HepG2 (cell line): Measurements from ENCODE around the gene DDAH1. TPM values are rescaled to one million over a fixed set of nuclear protein-coding genes. Genes with fewer than 3 reads are reported as not detected.

Source experiments
- CTCF ChIP-seq: sonication (generic); formaldehyde crosslinking; IDR thresholded peaks from 2 replicates; pipeline ENCODE4 v1.5.0; 2020; ENCODE audit warnings: mild to moderate bottlenecking, missing genetic modification reagents, moderate library complexity
- E2F5 ChIP-seq: sonication (generic); formaldehyde crosslinking; conservative IDR thresholded peaks from 2 replicates; pipeline ENCODE4 v1.4.0; 2020; ENCODE audit warnings: missing genetic modification reagents
- MAX ChIP-seq: IDR thresholded peaks from 2 replicates; pipeline ENCODE4 v1.6.1; 2012; ENCODE audit warnings: inconsistent platforms
- MEIS1 ChIP-seq: sonication (generic); formaldehyde crosslinking; IDR thresholded peaks from 2 replicates; pipeline ENCODE4 v1.9.0; 2021; ENCODE audit warnings: mild to moderate bottlenecking, missing genetic modification reagents, moderate library complexity, borderline replicate concordance
- MIXL1 ChIP-seq: IDR thresholded peaks from 2 replicates; pipeline ENCODE4 v1.6.1; 2016
- MXD3 ChIP-seq: IDR thresholded peaks from 2 replicates; pipeline ENCODE4 v1.6.1; 2016; ENCODE audit warnings: mild to moderate bottlenecking, missing biosample characterization, missing genetic modification reagents
- PLSCR1 ChIP-seq: sonication (generic); formaldehyde crosslinking; IDR thresholded peaks from 2 replicates; pipeline ENCODE4 v1.5.0; 2020; ENCODE audit warnings: missing genetic modification reagents, mild to moderate bottlenecking, borderline replicate concordance
- REPIN1 ChIP-seq: sonication (generic); formaldehyde crosslinking; IDR thresholded peaks from 2 replicates; pipeline ENCODE4 v1.8.0; 2022; ENCODE audit warnings: missing genetic modification reagents, low read depth, mild to moderate bottlenecking, borderline replicate concordance
- TBX3 ChIP-seq: fragments of 450-650 bp; IDR thresholded peaks from 2 replicates; pipeline ENCODE4 v1.6.1; 2017; ENCODE audit warnings: antibody characterized with exemption, mild to moderate bottlenecking, inconsistent platforms, borderline replicate concordance
- ZBTB33 ChIP-seq: sonication (generic); formaldehyde crosslinking; IDR thresholded peaks from 2 replicates; pipeline ENCODE4 v1.4.0; 2020; ENCODE audit warnings: missing genetic modification reagents
- ZNF431 ChIP-seq: sonication (generic); formaldehyde crosslinking; IDR thresholded peaks from 2 replicates; pipeline ENCODE4 v1.9.0; 2022; ENCODE audit warnings: missing genetic modification reagents, low read depth, mild to moderate bottlenecking, borderline replicate concordance
- polyA plus RNA-seq, 8 experiments: library from polyadenylated mRNA; depleted of rRNA in 3 of 8; stranded (reverse) in 7 of 8; unstranded in 1 of 8; fragments of >200 nt; fragmentation: Illumina TruSeq in 4 of 8; extraction: Trizol in 4 of 8; gene quantifications; 2 replicates each; pipeline versions ENCODE4 v1.2.1 to v1.2.3, GENCODE V29; 2011 to 2016; ENCODE audit warnings: low read depth in 4 of 8, missing spikeins in 1 of 8, mixed read lengths in 1 of 8; ENCODE audit not compliant: insufficient read depth in 1 of 8
- total RNA-seq, 5 experiments: library from RNA; depleted of rRNA; stranded (reverse); fragments of >200 nt; fragmentation: Illumina TruSeq; extraction: Trizol; gene quantifications; 2 replicates each; pipeline ENCODE4 v1.2.3, GENCODE V29; 2016; ENCODE audit warnings: low read depth in 1 of 5
- TF ChIP-seq, protein P1 (sequence below): sonication (generic); formaldehyde crosslinking; IDR thresholded peaks from 2 replicates; pipeline ENCODE4 v1.8.0; 2022; ENCODE audit warnings: mild to moderate bottlenecking, missing genetic modification reagents, moderate library complexity
- TF ChIP-seq, protein P2 (sequence below): sonication (generic); formaldehyde crosslinking; conservative IDR thresholded peaks from 2 replicates; pipeline ENCODE4 v1.4.0; 2020; ENCODE audit warnings: missing genetic modification reagents
- TF ChIP-seq, protein P3 (sequence below): sonication (generic); formaldehyde crosslinking; IDR thresholded peaks from 2 replicates; pipeline ENCODE4 v1.4.0; 2020; ENCODE audit warnings: missing genetic modification reagents
- TF ChIP-seq, protein P4 (sequence below): sonication (generic); formaldehyde crosslinking; IDR thresholded peaks from 2 replicates; pipeline ENCODE4 v1.9.0; 2022; ENCODE audit warnings: missing genetic modification reagents, mild to moderate bottlenecking, borderline replicate concordance

DDAH1 gene
- total and polyA plus RNA-seq, 2 of the 13 experiments (the other 11 are each of a cell fraction or from before 2014, with no cell fraction given): 39.7 to 64.4 TPM

DNA sequence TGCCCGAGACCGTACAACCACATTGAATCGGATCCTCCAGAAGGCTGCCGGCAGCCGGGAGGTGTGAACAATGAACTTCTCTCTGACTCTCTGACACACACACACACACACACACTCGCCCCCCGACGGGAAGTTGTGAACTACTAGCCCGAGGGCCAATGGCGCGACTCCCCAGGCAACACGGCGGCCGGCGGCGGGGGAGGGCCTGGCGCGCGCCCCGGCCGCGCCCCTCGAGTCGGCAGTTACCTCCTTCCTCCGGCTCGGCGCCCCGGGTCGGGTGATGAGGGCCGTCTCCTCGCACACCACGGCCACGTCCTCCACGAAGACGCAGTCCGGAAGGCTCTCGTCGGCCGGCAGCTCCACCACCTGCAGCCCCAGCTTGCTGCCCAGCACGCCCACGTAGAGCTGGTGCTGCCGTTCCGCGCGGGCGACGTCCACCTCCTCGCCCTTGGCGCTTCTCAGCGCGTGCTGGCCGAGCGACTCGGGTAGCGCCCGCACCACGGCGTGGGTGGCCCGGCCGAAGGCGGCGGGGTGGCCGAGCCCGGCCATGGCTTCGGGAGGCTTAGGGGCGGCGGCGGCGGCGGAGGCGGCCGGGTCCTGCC lies 361 bp downstream of the DDAH1 start (continued):
- TF ChIP-seq ZBTB33 (CRISPR knock-in tag) (no peak), REPIN1 (CRISPR knock-in tag) (0 out of 2 replicates have a peak, but pooled peaks have one; percentile 8), PLSCR1 (CRISPR knock-in tag) (no peak), MEIS1 (CRISPR knock-in tag) (no peak), CTCF (CRISPR knock-in tag) (no peak), MXD3 (CRISPR knock-in tag) (peak; percentile 13; the same call in 1 of the 2 replicates), MAX (peak; percentile 74; the same call in 1 of the 2 replicates), TBX3 (no peak), MIXL1 (CRISPR knock-in tag) (no peak), E2F5 (CRISPR knock-in tag) (0 out of 2 replicates have a peak, but pooled peaks have one; percentile 19), ZNF431 (CRISPR knock-in tag) (no peak)
- TF ChIP-seq, protein P1, sequence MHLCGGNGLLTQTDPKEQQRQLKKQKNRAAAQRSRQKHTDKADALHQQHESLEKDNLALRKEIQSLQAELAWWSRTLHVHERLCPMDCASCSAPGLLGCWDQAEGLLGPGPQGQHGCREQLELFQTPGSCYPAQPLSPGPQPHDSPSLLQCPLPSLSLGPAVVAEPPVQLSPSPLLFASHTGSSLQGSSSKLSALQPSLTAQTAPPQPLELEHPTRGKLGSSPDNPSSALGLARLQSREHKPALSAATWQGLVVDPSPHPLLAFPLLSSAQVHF: peak; percentile 80
- TF ChIP-seq, protein P2, sequence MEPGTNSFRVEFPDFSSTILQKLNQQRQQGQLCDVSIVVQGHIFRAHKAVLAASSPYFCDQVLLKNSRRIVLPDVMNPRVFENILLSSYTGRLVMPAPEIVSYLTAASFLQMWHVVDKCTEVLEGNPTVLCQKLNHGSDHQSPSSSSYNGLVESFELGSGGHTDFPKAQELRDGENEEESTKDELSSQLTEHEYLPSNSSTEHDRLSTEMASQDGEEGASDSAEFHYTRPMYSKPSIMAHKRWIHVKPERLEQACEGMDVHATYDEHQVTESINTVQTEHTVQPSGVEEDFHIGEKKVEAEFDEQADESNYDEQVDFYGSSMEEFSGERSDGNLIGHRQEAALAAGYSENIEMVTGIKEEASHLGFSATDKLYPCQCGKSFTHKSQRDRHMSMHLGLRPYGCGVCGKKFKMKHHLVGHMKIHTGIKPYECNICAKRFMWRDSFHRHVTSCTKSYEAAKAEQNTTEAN (CRISPR knock-in tag): peak; percentile 79
- TF ChIP-seq, protein P3, sequence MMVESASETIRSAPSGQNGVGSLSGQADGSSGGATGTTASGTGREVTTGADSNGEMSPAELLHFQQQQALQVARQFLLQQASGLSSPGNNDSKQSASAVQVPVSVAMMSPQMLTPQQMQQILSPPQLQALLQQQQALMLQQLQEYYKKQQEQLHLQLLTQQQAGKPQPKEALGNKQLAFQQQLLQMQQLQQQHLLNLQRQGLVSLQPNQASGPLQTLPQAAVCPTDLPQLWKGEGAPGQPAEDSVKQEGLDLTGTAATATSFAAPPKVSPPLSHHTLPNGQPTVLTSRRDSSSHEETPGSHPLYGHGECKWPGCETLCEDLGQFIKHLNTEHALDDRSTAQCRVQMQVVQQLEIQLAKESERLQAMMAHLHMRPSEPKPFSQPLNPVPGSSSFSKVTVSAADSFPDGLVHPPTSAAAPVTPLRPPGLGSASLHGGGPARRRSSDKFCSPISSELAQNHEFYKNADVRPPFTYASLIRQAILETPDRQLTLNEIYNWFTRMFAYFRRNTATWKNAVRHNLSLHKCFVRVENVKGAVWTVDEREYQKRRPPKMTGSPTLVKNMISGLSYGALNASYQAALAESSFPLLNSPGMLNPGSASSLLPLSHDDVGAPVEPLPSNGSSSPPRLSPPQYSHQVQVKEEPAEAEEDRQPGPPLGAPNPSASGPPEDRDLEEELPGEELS: peak; percentile 25; the same call in 1 of the 2 replicates
- TF ChIP-seq, protein P4, sequence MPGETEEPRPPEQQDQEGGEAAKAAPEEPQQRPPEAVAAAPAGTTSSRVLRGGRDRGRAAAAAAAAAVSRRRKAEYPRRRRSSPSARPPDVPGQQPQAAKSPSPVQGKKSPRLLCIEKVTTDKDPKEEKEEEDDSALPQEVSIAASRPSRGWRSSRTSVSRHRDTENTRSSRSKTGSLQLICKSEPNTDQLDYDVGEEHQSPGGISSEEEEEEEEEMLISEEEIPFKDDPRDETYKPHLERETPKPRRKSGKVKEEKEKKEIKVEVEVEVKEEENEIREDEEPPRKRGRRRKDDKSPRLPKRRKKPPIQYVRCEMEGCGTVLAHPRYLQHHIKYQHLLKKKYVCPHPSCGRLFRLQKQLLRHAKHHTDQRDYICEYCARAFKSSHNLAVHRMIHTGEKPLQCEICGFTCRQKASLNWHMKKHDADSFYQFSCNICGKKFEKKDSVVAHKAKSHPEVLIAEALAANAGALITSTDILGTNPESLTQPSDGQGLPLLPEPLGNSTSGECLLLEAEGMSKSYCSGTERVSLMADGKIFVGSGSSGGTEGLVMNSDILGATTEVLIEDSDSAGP (CRISPR knock-in tag): peak; percentile 72
